GM06990 (cell line): ENCODE measurements around the gene ARHGEF17.

ENCODE experiments used
- DNase-seq: peaks from one replicate; pipeline ENCODE4 v3.0.0-alpha.2; 2011; ENCODE audit not compliant: insufficient read length; ENCODE audit errors: extremely low read depth
- H3K27me3 ChIP-seq: replicated peaks from 2 replicates; pipeline ENCODE4 v1.6.0; 2011; ENCODE audit warnings: low read length; ENCODE audit not compliant: control insufficient read depth, insufficient read depth
- H3K36me3 ChIP-seq: 2 replicates; pipeline ENCODE4 v1.5.1; 2011; ENCODE audit warnings: low read length; ENCODE audit not compliant: control insufficient read depth, insufficient read depth
- H3K4me3 ChIP-seq: replicated peaks from 2 replicates; pipeline ENCODE4 v1.5.1; 2011; ENCODE audit warnings: low read depth, mild to moderate bottlenecking, control low read depth, low read length
- TF ChIP-seq, protein P1 (sequence below): IDR thresholded peaks from 2 replicates; pipeline ENCODE4 v1.5.1; 2011; ENCODE audit warnings: low read length, control low read depth, mild to moderate bottlenecking, inconsistent platforms; ENCODE audit not compliant: insufficient read depth, poor library complexity, severe bottlenecking

Gene ARHGEF17

DNA sequence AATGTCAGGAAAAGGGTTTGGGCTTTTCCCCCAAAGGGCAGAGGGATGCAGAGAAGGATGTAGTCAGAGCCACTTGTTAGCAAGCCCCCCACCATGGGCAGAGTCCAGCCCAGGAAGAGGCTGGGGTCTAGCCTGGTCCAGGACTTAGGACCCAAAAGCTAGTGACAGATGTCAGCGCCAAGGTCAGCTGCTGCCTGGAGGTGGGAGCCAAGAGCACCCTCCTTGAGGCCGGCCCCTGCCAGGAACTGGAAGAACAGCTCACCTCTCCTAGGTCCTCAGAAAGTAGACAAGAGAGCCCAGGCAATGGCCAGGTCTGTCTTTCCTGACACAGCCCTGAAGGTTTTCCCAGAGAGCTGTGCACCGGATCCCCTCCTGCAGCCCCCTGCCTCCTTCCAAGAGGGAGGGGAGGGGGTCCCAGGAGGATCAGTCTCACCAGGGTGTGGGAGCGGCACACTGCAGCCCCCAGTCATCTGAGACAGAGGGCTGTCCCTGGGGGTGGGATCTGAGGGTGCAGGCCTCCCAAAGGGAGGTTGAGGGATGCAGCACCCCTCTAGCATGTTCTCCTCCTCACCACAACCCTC is 14.6 kb upstream of the ARHGEF17 start:
- no peaks in the 10 kb centered on the region; the same call in 1 of the 2 replicates for H3K27me3 ChIP-seq
- DNase-seq = no peak
- TF ChIP-seq, protein P1, sequence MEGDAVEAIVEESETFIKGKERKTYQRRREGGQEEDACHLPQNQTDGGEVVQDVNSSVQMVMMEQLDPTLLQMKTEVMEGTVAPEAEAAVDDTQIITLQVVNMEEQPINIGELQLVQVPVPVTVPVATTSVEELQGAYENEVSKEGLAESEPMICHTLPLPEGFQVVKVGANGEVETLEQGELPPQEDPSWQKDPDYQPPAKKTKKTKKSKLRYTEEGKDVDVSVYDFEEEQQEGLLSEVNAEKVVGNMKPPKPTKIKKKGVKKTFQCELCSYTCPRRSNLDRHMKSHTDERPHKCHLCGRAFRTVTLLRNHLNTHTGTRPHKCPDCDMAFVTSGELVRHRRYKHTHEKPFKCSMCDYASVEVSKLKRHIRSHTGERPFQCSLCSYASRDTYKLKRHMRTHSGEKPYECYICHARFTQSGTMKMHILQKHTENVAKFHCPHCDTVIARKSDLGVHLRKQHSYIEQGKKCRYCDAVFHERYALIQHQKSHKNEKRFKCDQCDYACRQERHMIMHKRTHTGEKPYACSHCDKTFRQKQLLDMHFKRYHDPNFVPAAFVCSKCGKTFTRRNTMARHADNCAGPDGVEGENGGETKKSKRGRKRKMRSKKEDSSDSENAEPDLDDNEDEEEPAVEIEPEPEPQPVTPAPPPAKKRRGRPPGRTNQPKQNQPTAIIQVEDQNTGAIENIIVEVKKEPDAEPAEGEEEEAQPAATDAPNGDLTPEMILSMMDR = no peak
- no peak overlapping the region for H3K4me3 ChIP-seq
- no peaks in the 10 kb centered on the region for H3K36me3 ChIP-seq

DNA sequence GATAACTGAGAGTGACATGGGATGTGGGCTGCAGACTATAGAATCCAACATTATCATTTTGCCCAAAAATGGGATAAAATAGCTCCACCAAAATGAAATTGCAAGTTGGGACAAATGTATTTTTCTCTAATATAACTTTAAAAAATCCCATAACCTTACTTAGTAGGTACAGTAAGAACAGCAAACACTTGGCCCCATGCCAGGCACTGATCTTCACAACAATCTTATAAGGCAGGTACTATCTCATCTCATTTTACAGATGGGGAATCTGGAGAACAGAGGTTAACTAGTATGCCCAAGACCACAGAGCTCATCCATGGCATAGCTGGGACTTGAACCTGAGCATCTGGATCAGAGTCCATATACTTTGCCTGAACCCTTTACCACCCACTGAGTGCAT is 13.5 kb upstream of the ARHGEF17 start:
- Histone ChIP-seq H3K27me3 (no peaks in the 10 kb centered on the region; the same call in 1 of the 2 replicates), H3K4me3 (no peak overlapping the region), H3K36me3 (no peaks in the 10 kb centered on the region)
- DNase-seq = no peak
- TF ChIP-seq, protein P1 = no peak

DNA sequence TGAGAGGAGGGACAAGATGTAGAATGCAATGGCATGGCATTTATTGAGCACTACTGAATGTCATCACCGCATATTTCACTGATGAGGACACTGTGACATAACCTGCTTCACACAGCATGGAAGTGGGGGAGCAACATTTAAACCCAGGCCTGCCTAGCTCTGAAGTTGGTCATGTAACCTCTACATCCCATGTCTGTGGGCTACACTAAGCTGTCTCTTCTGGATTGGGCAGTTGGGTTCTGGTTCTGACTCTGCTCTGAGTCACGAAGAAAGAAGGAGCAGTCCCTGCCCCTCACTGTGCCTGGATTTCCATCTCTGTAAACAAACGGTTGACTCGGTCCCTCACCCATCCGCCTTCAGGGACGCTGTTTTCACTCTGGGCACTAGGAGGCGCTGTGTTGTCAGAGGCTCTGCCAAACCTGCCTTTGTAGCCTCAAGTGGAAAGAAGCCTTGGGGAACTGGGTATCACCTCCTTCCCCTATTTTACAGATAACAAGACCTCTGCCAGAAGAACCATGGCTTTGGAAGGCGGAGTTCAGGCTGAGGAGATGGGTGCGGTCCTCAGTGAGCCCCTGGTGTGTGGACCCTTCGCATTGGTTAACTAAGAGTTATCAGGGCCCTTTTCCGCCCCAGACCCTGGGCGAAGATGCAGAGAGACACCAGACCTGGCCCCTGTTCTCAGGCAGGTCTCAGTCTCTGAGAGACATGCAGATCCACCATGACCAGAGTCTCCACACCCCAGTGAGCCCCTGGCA is 12.7 kb upstream of the ARHGEF17 start:
- no peak for DNase-seq
- H3K27me3 ChIP-seq = no peaks in the 10 kb centered on the region; the same call in 1 of the 2 replicates
- TF ChIP-seq, protein P1 = peak; percentile 99
- H3K36me3 ChIP-seq = no peaks in the 10 kb centered on the region
- H3K4me3 ChIP-seq = no peak overlapping the region

DNA sequence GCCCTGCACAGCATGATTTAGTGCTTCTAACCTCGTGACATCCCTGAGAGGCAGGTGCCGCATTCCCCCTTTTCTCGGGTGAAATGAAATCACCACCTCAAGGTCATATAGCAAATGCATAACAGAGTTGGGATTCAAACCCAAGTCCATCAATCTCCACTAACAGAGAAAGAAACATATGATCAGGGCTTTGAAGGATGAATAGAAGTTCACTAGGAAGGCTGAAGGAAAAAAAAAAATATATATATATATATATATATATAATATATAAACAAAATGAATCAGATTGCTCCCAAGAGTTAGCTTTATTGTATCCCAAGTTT is 12.1 kb upstream of the ARHGEF17 start:
- TF ChIP-seq, protein P1 = no peak
- no peaks in the 10 kb centered on the region for H3K36me3 ChIP-seq

GRCh38 chr11:73296501-73297230 is 11.4 kb upstream of the ARHGEF17 start:
- H3K36me3 ChIP-seq = no peaks in the 10 kb centered on the region
- TF ChIP-seq, protein P1 = no peak

More for the DNA sequence above, 12.1 kb upstream of the ARHGEF17 start:
- Histone ChIP-seq H3K27me3 (no peaks in the 10 kb centered on the region; the same call in 1 of the 2 replicates), H3K4me3 (no peak overlapping the region)
- DNase-seq = no peak

More at GRCh38 chr11:73296501-73297230, 11.4 kb upstream of the ARHGEF17 start:
- no peak for DNase-seq
- H3K27me3 ChIP-seq = no peaks in the 10 kb centered on the region; the same call in 1 of the 2 replicates
- no peak overlapping the region for H3K4me3 ChIP-seq
